GM23338 (cell line): Measurements from ENCODE around the gene CLEC4G.

Experiments used
- CREB1 ChIP-seq: fragments of 250-450 bp; sonication (Bioruptor Pico); IDR thresholded peaks from 2 replicates; pipeline ENCODE4 v1.5.0; 2020; ENCODE audit warnings: low read depth, mild to moderate bottlenecking, moderate library complexity
- EZH2 ChIP-seq: fragments of 200-600 bp; sonication (generic); IDR thresholded peaks from one replicate; pipeline ENCODE4 v1.8.0; 2017; ENCODE audit warnings: antibody characterized with exemption, mild to moderate bottlenecking, low read depth; ENCODE audit not compliant: unreplicated experiment
- EZH2phosphoT487 ChIP-seq: fragments of 200-600 bp; sonication (generic); IDR thresholded peaks from one replicate; pipeline ENCODE4 v1.8.1; 2018; ENCODE audit warnings: antibody characterized with exemption; ENCODE audit not compliant: unreplicated experiment
- JUNB ChIP-seq: IDR thresholded peaks from one replicate; pipeline ENCODE4 v1.6.1; 2016; ENCODE audit warnings: antibody characterized with exemption; ENCODE audit not compliant: unreplicated experiment
- NANOG ChIP-seq: IDR thresholded peaks from 2 replicates; pipeline ENCODE4 v1.6.1; 2016; ENCODE audit warnings: antibody characterized with exemption, borderline replicate concordance
- POLR2AphosphoS5 ChIP-seq: IDR thresholded peaks from 2 replicates; pipeline ENCODE4 v1.6.1; 2016; ENCODE audit warnings: antibody characterized with exemption, low read depth
- STAT1 ChIP-seq: IDR thresholded peaks from one replicate; pipeline ENCODE4 v1.6.1; 2016; ENCODE audit warnings: antibody characterized with exemption; ENCODE audit not compliant: unreplicated experiment
- ZNF114 ChIP-seq: fragments of 250-450 bp; sonication (Bioruptor Pico); IDR thresholded peaks from 2 replicates; pipeline ENCODE4 v1.5.0; 2020; ENCODE audit warnings: mild to moderate bottlenecking, moderate library complexity
- ZNF331 ChIP-seq: fragments of 250-450 bp; sonication (Bioruptor Pico); IDR thresholded peaks from 2 replicates; pipeline ENCODE4 v1.5.0; 2020; ENCODE audit warnings: low read depth, mild to moderate bottlenecking, moderate library complexity
- TF ChIP-seq, protein P1 (sequence below), 2 experiments: fragments of 200-600 bp in 1 of 2; sonication (generic) in 1 of 2; conservative IDR thresholded peaks; 2 replicates each; pipeline versions ENCODE4 v1.5.1 to v1.6.1; 2016 to 2017; ENCODE audit warnings: antibody characterized with exemption in 2 of 2, low read depth in 2 of 2, mild to moderate bottlenecking in 2 of 2, moderate library complexity in 1 of 2
- TF ChIP-seq, protein P2 (sequence below): IDR thresholded peaks from 2 replicates; pipeline ENCODE4 v1.6.1; 2016; ENCODE audit warnings: antibody characterized with exemption
- TF ChIP-seq, protein P3 (sequence below): IDR thresholded peaks from one replicate; pipeline ENCODE4 v1.6.1; 2018; ENCODE audit warnings: antibody characterized with exemption; ENCODE audit not compliant: unreplicated experiment
- TF ChIP-seq, protein P4 (sequence below): fragments of 250-450 bp; sonication (Bioruptor Pico); IDR thresholded peaks from 2 replicates; pipeline ENCODE4 v1.5.0; 2020; ENCODE audit warnings: mild to moderate bottlenecking, moderate library complexity

DNA sequence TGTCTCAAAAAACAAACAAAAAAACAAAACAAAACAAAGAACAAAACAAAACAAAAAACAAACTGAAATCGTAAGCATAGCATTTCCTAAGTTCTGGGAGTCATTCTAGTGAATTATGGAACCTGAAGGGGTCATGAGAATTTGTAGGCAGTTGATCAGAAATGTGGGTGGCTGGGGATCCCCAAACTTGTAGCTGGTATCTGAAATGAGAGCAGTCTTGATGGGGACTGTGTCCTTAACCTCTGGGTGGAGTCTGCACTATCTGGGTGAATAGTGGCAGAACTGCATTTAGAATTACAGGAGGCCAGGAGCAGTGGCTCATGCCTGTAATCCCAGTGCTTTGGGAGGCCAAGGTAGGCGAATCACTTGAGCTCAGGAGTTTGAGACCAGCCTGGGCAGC, 6.1 kb downstream of the CLEC4G start:
- TF ChIP-seq, protein P1, sequence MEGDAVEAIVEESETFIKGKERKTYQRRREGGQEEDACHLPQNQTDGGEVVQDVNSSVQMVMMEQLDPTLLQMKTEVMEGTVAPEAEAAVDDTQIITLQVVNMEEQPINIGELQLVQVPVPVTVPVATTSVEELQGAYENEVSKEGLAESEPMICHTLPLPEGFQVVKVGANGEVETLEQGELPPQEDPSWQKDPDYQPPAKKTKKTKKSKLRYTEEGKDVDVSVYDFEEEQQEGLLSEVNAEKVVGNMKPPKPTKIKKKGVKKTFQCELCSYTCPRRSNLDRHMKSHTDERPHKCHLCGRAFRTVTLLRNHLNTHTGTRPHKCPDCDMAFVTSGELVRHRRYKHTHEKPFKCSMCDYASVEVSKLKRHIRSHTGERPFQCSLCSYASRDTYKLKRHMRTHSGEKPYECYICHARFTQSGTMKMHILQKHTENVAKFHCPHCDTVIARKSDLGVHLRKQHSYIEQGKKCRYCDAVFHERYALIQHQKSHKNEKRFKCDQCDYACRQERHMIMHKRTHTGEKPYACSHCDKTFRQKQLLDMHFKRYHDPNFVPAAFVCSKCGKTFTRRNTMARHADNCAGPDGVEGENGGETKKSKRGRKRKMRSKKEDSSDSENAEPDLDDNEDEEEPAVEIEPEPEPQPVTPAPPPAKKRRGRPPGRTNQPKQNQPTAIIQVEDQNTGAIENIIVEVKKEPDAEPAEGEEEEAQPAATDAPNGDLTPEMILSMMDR (conservative IDR thresholded peaks at IDR 0.05; ENCODE audit: low read depth in 2 of 2) = no peak
- no peak for TF ChIP-seq POLR2AphosphoS5
- TF ChIP-seq, protein P2, sequence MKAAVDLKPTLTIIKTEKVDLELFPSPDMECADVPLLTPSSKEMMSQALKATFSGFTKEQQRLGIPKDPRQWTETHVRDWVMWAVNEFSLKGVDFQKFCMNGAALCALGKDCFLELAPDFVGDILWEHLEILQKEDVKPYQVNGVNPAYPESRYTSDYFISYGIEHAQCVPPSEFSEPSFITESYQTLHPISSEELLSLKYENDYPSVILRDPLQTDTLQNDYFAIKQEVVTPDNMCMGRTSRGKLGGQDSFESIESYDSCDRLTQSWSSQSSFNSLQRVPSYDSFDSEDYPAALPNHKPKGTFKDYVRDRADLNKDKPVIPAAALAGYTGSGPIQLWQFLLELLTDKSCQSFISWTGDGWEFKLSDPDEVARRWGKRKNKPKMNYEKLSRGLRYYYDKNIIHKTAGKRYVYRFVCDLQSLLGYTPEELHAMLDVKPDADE = no peak
- no peak for TF ChIP-seq STAT1
- no peak for TF ChIP-seq EZH2
- no peak for TF ChIP-seq EZH2phosphoT487
- TF ChIP-seq NANOG = no peak
- TF ChIP-seq, protein P3, sequence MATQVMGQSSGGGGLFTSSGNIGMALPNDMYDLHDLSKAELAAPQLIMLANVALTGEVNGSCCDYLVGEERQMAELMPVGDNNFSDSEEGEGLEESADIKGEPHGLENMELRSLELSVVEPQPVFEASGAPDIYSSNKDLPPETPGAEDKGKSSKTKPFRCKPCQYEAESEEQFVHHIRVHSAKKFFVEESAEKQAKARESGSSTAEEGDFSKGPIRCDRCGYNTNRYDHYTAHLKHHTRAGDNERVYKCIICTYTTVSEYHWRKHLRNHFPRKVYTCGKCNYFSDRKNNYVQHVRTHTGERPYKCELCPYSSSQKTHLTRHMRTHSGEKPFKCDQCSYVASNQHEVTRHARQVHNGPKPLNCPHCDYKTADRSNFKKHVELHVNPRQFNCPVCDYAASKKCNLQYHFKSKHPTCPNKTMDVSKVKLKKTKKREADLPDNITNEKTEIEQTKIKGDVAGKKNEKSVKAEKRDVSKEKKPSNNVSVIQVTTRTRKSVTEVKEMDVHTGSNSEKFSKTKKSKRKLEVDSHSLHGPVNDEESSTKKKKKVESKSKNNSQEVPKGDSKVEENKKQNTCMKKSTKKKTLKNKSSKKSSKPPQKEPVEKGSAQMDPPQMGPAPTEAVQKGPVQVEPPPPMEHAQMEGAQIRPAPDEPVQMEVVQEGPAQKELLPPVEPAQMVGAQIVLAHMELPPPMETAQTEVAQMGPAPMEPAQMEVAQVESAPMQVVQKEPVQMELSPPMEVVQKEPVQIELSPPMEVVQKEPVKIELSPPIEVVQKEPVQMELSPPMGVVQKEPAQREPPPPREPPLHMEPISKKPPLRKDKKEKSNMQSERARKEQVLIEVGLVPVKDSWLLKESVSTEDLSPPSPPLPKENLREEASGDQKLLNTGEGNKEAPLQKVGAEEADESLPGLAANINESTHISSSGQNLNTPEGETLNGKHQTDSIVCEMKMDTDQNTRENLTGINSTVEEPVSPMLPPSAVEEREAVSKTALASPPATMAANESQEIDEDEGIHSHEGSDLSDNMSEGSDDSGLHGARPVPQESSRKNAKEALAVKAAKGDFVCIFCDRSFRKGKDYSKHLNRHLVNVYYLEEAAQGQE = no peak
- TF ChIP-seq ZNF114 = no peak
- no peak for TF ChIP-seq JUNB
- TF ChIP-seq CREB1 (CRISPR knock-in tag) = no peak
- no peak for TF ChIP-seq ZNF331 (CRISPR knock-in tag)
- TF ChIP-seq, protein P4, sequence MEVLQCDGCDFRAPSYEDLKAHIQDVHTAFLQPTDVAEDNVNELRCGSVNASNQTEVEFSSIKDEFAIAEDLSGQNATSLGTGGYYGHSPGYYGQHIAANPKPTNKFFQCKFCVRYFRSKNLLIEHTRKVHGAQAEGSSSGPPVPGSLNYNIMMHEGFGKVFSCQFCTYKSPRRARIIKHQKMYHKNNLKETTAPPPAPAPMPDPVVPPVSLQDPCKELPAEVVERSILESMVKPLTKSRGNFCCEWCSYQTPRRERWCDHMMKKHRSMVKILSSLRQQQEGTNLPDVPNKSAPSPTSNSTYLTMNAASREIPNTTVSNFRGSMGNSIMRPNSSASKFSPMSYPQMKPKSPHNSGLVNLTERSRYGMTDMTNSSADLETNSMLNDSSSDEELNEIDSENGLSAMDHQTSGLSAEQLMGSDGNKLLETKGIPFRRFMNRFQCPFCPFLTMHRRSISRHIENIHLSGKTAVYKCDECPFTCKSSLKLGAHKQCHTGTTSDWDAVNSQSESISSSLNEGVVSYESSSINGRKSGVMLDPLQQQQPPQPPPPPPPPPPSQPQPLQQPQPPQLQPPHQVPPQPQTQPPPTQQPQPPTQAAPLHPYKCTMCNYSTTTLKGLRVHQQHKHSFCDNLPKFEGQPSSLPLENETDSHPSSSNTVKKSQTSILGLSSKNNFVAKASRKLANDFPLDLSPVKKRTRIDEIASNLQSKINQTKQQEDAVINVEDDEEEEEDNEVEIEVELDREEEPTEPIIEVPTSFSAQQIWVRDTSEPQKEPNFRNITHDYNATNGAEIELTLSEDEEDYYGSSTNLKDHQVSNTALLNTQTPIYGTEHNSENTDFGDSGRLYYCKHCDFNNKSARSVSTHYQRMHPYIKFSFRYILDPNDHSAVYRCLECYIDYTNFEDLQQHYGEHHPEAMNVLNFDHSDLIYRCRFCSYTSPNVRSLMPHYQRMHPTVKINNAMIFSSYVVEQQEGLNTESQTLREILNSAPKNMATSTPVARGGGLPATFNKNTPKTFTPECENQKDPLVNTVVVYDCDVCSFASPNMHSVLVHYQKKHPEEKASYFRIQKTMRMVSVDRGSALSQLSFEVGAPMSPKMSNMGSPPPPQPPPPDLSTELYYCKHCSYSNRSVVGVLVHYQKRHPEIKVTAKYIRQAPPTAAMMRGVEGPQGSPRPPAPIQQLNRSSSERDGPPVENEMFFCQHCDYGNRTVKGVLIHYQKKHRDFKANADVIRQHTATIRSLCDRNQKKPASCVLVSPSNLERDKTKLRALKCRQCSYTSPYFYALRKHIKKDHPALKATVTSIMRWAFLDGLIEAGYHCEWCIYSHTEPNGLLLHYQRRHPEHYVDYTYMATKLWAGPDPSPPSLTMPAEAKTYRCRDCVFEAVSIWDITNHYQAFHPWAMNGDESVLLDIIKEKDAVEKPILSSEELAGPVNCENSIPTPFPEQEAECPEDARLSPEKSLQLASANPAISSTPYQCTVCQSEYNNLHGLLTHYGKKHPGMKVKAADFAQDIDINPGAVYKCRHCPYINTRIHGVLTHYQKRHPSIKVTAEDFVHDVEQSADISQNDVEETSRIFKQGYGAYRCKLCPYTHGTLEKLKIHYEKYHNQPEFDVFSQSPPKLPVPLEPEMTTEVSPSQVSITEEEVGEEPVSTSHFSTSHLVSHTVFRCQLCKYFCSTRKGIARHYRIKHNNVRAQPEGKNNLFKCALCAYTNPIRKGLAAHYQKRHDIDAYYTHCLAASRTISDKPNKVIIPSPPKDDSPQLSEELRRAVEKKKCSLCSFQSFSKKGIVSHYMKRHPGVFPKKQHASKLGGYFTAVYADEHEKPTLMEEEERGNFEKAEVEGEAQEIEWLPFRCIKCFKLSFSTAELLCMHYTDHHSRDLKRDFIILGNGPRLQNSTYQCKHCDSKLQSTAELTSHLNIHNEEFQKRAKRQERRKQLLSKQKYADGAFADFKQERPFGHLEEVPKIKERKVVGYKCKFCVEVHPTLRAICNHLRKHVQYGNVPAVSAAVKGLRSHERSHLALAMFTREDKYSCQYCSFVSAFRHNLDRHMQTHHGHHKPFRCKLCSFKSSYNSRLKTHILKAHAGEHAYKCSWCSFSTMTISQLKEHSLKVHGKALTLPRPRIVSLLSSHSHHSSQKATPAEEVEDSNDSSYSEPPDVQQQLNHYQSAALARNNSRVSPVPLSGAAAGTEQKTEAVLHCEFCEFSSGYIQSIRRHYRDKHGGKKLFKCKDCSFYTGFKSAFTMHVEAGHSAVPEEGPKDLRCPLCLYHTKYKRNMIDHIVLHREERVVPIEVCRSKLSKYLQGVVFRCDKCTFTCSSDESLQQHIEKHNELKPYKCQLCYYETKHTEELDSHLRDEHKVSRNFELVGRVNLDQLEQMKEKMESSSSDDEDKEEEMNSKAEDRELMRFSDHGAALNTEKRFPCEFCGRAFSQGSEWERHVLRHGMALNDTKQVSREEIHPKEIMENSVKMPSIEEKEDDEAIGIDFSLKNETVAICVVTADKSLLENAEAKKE (CRISPR knock-in tag) = no peak
